H9 (cell line): ENCODE data around the gene PTPRR. TPM values are rescaled to one million over a fixed set of nuclear protein-coding genes. Genes with fewer than 3 reads are reported as not detected.

ENCODE experiments used
- DNase-seq: peaks from one replicate; pipeline ENCODE4 v3.0.0-alpha.2; 2017
- H2AFZ ChIP-seq: one replicate; pipeline ENCODE4 v1.6.1; 2013; ENCODE audit warnings: mild to moderate bottlenecking, low read length, control low read depth, moderate library complexity
- H2AK5ac ChIP-seq: 2 replicates; pipeline ENCODE4 v1.6.1; 2013; ENCODE audit warnings: low read length, control low read depth, mixed read lengths; ENCODE audit not compliant: insufficient read length
- H2BK120ac ChIP-seq: one replicate; pipeline ENCODE4 v1.6.1; 2013; ENCODE audit warnings: low read depth, mild to moderate bottlenecking, low read length, control low read depth, inconsistent platforms; ENCODE audit not compliant: poor library complexity, severe bottlenecking
- H2BK12ac ChIP-seq: 2 replicates; pipeline ENCODE4 v1.6.1; 2013; ENCODE audit warnings: low read length, control low read depth, mixed read lengths, low read depth; ENCODE audit not compliant: insufficient read length
- H2BK15ac ChIP-seq: 2 replicates; pipeline ENCODE4 v1.6.1; 2013; ENCODE audit warnings: low read depth, low read length, control low read depth
- H2BK20ac ChIP-seq: one replicate; pipeline ENCODE4 v1.6.1; 2013; ENCODE audit warnings: low read depth, mild to moderate bottlenecking, low read length, control low read depth, inconsistent platforms; ENCODE audit not compliant: poor library complexity, severe bottlenecking
- H2BK5ac ChIP-seq: 2 replicates; pipeline ENCODE4 v1.6.1; 2013; ENCODE audit warnings: low read length, control low read depth, mixed read lengths; ENCODE audit not compliant: insufficient read length
- H3K14ac ChIP-seq: 2 replicates; pipeline ENCODE4 v1.6.1; 2013; ENCODE audit warnings: low read length, control low read depth; ENCODE audit not compliant: insufficient read depth
- H3K18ac ChIP-seq: 2 replicates; pipeline ENCODE4 v1.6.1; 2013; ENCODE audit warnings: low read depth, mild to moderate bottlenecking, mixed read lengths, low read length, control low read depth; ENCODE audit not compliant: insufficient read length
- H3K23ac ChIP-seq: 2 replicates; pipeline ENCODE4 v1.6.1; 2013; ENCODE audit warnings: low read length, control low read depth, mixed read lengths, low read depth; ENCODE audit not compliant: insufficient read length
- H3K23me2 ChIP-seq: 2 replicates; pipeline ENCODE4 v1.6.1; 2013; ENCODE audit warnings: low read depth, mild to moderate bottlenecking, mixed read lengths, low read length, control low read depth; ENCODE audit not compliant: insufficient read length, poor library complexity, severe bottlenecking
- H3K27ac ChIP-seq: 2 replicates; pipeline ENCODE4 v1.5.1; 2013; ENCODE audit warnings: low read length, control low read depth, mixed read lengths, low read depth; ENCODE audit not compliant: insufficient read length
- H3K27me3 ChIP-seq: 2 replicates; pipeline ENCODE4 v1.6.1; 2013; ENCODE audit warnings: low read length, control low read depth, inconsistent platforms; ENCODE audit not compliant: insufficient read depth
- H3K4ac ChIP-seq: 2 replicates; pipeline ENCODE4 v1.6.1; 2013; ENCODE audit warnings: low read depth, mild to moderate bottlenecking, control low read depth, inconsistent platforms, low read length, moderate library complexity
- H3K4me1 ChIP-seq: 2 replicates; pipeline ENCODE4 v1.6.1; 2013; ENCODE audit warnings: low read length, control low read depth, inconsistent platforms; ENCODE audit not compliant: insufficient read depth
- H3K4me2 ChIP-seq: 2 replicates; pipeline ENCODE4 v1.6.1; 2013; ENCODE audit warnings: low read length, control low read depth, mixed read lengths; ENCODE audit not compliant: insufficient read length, insufficient read depth
- H3K56ac ChIP-seq: 2 replicates; pipeline ENCODE4 v1.6.1; 2013; ENCODE audit warnings: low read depth, mild to moderate bottlenecking, mixed read lengths, low read length, control low read depth; ENCODE audit not compliant: insufficient read length
- H3K79me1 ChIP-seq: 2 replicates; pipeline ENCODE4 v1.6.1; 2013; ENCODE audit warnings: low read depth, mild to moderate bottlenecking, moderate library complexity, low read length, control low read depth, inconsistent platforms; ENCODE audit not compliant: insufficient read depth, poor library complexity, severe bottlenecking
- H3K79me2 ChIP-seq: 2 replicates; pipeline ENCODE4 v1.6.1; 2013; ENCODE audit warnings: low read length, control low read depth, inconsistent platforms; ENCODE audit not compliant: insufficient read depth
- H3K9ac ChIP-seq: 2 replicates; pipeline ENCODE4 v1.6.1; 2013; ENCODE audit warnings: low read length, control low read depth, mixed read lengths; ENCODE audit not compliant: insufficient read length; ENCODE audit errors: extremely low read depth
- H3K9me3 ChIP-seq: one replicate; pipeline ENCODE4 v1.6.1; 2013; ENCODE audit warnings: low read depth, low read length, inconsistent platforms; ENCODE audit not compliant: control insufficient read depth
- H3T11ph ChIP-seq: one replicate; pipeline ENCODE4 v1.6.1; 2013; ENCODE audit warnings: mild to moderate bottlenecking, low read length, control low read depth, inconsistent platforms
- H4K20me1 ChIP-seq: one replicate; pipeline ENCODE4 v1.6.1; 2013; ENCODE audit not compliant: control insufficient read depth, insufficient read length, insufficient read depth
- H4K5ac ChIP-seq: 2 replicates; pipeline ENCODE4 v1.6.1; 2013; ENCODE audit warnings: low read depth, mild to moderate bottlenecking, mixed read lengths, low read length, control low read depth; ENCODE audit not compliant: insufficient read length
- H4K8ac ChIP-seq: replicated peaks from 2 replicates; pipeline ENCODE4 v1.6.1; 2013; ENCODE audit warnings: low read length, control low read depth, mixed read lengths, low read depth; ENCODE audit not compliant: insufficient read length
- H4K91ac ChIP-seq: 2 replicates; pipeline ENCODE4 v1.6.1; 2013; ENCODE audit warnings: low read depth, mild to moderate bottlenecking, moderate library complexity, mixed read lengths, low read length, control low read depth; ENCODE audit not compliant: insufficient read length
- H3K27ac Mint-ChIP-seq, 3 experiments: 2 replicates in 2 of 3; 3 replicates in 1 of 3; pipeline ENCODE4 v1.8.0; 2020 to 2021; ENCODE audit warnings: mixed read lengths in 3 of 3, mild to moderate bottlenecking in 1 of 3, moderate library complexity in 1 of 3
- H3K27me3 Mint-ChIP-seq: 2 replicates; pipeline ENCODE4 v1.8.0; 2021; ENCODE audit warnings: low read depth, mild to moderate bottlenecking, moderate library complexity, mixed read lengths
- H3K36me3 Mint-ChIP-seq, 3 experiments: 2 replicates in 2 of 3; 3 replicates in 1 of 3; pipeline ENCODE4 v1.8.0; 2020 to 2021; ENCODE audit warnings: low read depth in 3 of 3, mixed read lengths in 3 of 3; ENCODE audit not compliant: insufficient read depth in 1 of 3
- H3K4me1 Mint-ChIP-seq, 2 experiments: 2 replicates each; pipeline ENCODE4 v1.8.0; 2020; ENCODE audit warnings: mixed read lengths in 2 of 2
- H3K4me3 Mint-ChIP-seq, 2 experiments: 2 replicates in 1 of 2; 3 replicates in 1 of 2; pipeline ENCODE4 v1.8.0; 2020 to 2021; ENCODE audit warnings: mild to moderate bottlenecking in 2 of 2, mixed read lengths in 2 of 2, moderate library complexity in 1 of 2
- H3K9me3 Mint-ChIP-seq, 2 experiments: 2 replicates in 1 of 2; 3 replicates in 1 of 2; pipeline ENCODE4 v1.8.0; 2020; ENCODE audit warnings: mild to moderate bottlenecking in 2 of 2, mixed read lengths in 2 of 2, moderate library complexity in 1 of 2
- WGBS: extraction: QIAGEN DNeasy Blood & Tissue Kit; methylation state at CpG from one replicate; pipeline ENCODE4 v1.1.7; 2013; ENCODE audit warnings: missing lambda C conversion rate, low lambda C conversion rate, mixed read lengths; ENCODE audit not compliant: insufficient read length; ENCODE audit errors: extremely low coverage; 5-methylcytosine and 5-hydroxymethylcytosine counted together
- total RNA-seq: library from RNA; stranded (reverse); gene quantifications from 2 replicates; pipeline ENCODE4 v1.2.1, GENCODE V29; 2021
- TF ChIP-seq, protein P1 (sequence below): fragments of 200-600 bp; sonication (generic); conservative IDR thresholded peaks from 3 replicates; pipeline ENCODE4 v1.8.0; 2021; ENCODE audit warnings: antibody characterized with exemption, mild to moderate bottlenecking

PTPRR gene
- total RNA-seq, 1 experiment from 2014 or later: 0.22 TPM

DNA sequence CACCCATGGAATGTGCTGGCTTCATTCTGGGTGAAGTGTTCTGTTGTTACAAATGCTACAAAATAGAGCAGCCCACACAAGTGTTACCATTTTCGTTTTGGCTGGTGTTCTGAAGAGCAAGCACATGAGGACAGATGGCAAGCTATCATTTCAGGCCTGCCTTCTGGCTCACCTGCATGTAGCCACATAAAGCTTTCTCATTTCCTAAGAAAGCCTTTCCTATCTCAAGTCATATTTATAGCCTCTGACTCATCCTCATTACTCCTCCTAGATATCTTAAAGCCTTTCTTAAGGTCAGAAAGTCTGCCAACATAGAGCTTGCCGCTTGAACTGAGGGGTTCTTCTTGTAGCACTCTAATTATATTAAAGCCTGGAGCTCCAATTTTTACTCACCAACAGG lies 89.0 kb downstream of the PTPRR start:
- Histone ChIP-seq H3K23me2 (no peaks in the 10 kb centered on the region), H3K18ac (no peak overlapping the region), H2AFZ (no peak overlapping the region), H3T11ph (no peak overlapping the region), H3K56ac (no peak overlapping the region), H3K27ac (no peak overlapping the region), H3K9ac (no peak overlapping the region), H3K4me1 (no peaks in the 10 kb centered on the region), H4K5ac (no peak overlapping the region), H2BK5ac (no peak overlapping the region), H3K79me2 (no peaks in the 10 kb centered on the region), H4K91ac (no peak overlapping the region), H4K8ac (no peak overlapping the region), H3K27me3 (no peaks in the 10 kb centered on the region), H3K23ac (no peak overlapping the region), H2BK15ac (no peak overlapping the region), H2BK120ac (no peak overlapping the region), H4K20me1 (no peaks in the 10 kb centered on the region), H2BK12ac (no peak overlapping the region), H2BK20ac (no peak overlapping the region), H3K4ac (no peak overlapping the region), H3K4me2 (no peak overlapping the region), H3K9me3 (no peaks in the 10 kb centered on the region), H3K14ac (no peak overlapping the region), H3K79me1 (no peaks in the 10 kb centered on the region), H2AK5ac (no peak overlapping the region)
- Mint-ChIP-seq H3K27ac (no peak overlapping the region), H3K27me3 (no peaks in the 10 kb centered on the region), H3K4me3 (no peak overlapping the region), H3K9me3 (no peaks in the 10 kb centered on the region), H3K36me3 (no peaks in the 10 kb centered on the region), H3K4me1 (no peaks in the 10 kb centered on the region)
- TF ChIP-seq, protein P1, sequence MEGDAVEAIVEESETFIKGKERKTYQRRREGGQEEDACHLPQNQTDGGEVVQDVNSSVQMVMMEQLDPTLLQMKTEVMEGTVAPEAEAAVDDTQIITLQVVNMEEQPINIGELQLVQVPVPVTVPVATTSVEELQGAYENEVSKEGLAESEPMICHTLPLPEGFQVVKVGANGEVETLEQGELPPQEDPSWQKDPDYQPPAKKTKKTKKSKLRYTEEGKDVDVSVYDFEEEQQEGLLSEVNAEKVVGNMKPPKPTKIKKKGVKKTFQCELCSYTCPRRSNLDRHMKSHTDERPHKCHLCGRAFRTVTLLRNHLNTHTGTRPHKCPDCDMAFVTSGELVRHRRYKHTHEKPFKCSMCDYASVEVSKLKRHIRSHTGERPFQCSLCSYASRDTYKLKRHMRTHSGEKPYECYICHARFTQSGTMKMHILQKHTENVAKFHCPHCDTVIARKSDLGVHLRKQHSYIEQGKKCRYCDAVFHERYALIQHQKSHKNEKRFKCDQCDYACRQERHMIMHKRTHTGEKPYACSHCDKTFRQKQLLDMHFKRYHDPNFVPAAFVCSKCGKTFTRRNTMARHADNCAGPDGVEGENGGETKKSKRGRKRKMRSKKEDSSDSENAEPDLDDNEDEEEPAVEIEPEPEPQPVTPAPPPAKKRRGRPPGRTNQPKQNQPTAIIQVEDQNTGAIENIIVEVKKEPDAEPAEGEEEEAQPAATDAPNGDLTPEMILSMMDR: no peak
- no CpG with 5 or more reads among the region's 2 CpGs for WGBS
- no peak for DNase-seq
